Activated CD4-positive, alpha-beta T cell treated with anti-CD3 and anti-CD28 coated beads, Interleukin-2, Interleukin-4, amounts not matched to agents 100 ng/mL and 50 ng/mL, durations not matched to agents 16 hours and 8 hours (primary cell): ENCODE results near the gene DUSP3.

ENCODE experiments used
- DNase-seq: peaks from one replicate; pipeline ENCODE4 v3.0.0-alpha.2; 2020; ENCODE audit warnings: low spot score

Gene DUSP3

GRCh38 chr17:43732958-43733357 lies 45.8 kb downstream of the DUSP3 start:
- no peak for DNase-seq

DNA sequence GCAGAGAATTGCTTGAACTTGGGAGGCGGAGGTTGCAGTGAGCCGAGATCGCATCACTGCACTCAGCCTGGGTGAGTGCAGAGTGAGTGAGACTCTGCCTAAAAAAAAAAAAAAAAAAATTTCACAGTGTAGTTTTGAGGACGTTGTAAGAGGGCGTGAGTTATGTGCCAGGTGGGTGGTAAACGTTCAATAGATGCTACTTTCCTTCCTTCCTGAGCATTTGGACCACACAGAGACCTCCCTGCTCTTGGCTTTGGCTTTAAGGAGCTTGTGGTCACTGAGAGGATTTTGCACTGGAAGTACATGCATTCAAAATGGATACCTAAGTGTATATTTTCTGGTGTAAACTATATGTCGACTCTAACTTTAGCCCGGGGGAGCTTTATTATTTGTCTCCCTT lies 50.7 kb downstream of the DUSP3 start:
- DNase-seq = no peak

DNA sequence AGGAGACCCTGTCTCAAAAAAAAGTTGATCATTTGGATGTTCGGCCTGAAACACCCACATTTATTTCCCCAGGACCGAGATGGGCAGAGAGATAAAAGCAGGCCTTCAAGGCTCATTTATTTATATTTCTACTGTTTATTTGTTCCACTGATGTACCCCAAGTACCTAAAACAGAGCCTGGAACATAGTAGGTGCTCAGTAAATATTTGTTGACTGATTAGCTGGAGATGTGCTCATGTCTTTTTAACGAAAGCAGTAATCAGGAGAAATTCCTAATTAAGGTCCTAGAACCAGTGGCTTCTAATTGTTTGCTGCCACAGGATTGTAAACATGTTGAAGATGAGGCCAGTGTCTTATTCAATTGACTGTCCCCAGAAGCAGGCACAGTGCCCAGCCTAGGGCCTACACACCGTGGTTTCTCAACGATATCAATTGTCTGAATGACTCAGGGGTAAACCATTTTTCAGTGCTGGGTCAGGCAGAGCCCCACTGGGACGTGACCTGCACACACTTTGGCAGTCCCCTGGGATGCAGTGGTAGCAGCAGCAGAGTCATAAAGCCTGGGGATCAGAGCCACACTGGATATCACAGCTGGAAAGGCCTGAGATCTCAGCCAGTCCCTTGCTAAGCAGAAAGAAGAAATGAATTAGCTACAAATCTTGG lies 54.9 kb downstream of the DUSP3 start:
- no peak for DNase-seq

DNA sequence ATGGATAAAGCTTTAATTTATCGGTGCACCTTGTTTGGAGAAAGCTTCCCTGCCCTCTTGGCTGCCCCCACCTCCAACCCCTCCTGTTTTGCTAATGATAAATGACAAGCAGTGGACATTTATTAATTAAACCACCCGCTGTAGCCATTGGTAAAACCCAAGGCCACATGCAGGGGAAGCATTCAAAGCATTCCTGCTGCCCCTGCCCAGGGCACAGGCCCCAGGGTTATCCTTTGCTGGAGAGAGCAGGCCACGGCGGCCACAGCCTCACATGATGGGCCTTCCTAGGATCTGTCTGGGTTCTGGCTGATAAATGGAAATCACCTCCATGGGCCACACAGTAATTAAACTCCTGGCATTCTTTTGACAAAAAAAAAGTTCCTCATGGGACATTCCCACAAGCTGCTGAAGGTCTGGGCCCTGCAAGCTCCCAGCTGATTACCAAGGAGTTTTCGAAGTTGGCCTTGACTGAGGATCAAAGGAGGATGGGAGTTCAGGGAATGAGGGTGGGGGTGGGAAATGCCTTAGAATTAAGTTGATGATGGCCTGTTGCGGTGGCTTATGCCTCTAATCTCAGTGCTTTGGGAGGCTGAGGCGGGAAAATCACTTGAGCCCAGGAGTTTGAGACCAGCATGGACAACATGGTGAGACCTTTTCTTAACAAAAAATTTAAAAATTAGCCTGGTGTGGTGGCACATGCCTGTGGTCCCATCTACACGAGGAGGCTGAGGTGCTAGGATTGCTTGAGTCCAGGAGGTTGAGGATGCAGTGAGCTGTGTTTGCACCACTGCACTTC lies 55.7 kb downstream of the DUSP3 start:
- no peak for DNase-seq

DNA sequence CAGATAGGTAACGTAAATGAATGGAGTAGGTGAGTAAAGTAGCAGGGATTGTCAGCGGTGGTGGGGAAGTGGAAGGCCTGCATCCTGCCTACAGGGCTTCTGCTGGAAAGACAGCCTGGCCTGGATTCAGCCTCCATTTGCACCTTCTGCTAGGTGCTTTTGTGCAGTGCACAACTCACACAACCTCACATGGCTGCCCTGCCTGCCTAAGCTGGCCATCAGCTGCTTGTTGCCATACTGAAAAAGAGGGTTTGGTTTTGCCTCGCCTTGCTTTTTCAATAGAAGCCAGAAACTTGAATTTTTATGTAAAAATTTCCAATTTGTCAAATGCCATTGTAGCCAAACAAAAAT lies 56.5 kb downstream of the DUSP3 start:
- no peak for DNase-seq

GRCh38 chr17:43721537-43722268 lies 57.1 kb downstream of the DUSP3 start:
- no peak for DNase-seq

- peak; percentile 81 for DNase-seq
These were observed 58.3 kb downstream of the DUSP3 start for GRCh38 chr17:43720311-43721060.

DNA sequence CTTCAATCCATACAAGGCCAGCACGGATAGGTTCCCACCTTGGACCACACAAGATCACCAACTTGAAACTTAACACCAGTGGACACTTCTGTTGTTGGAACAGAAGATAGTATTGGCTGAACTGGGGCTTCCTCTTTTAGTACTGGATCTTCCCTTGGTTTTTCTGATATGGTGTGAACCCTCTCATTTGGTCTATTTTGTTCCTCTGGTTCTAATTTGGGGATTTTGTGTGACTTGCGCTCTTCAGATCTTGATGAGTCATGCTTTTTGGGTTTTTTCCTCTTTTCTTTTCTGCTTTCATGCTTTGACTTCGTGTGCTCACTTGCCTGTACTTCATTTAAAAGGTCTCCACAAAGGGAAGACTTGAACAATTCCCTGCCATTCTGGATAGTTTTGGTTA lies 59.2 kb downstream of the DUSP3 start:
- no peak for DNase-seq

GRCh38 chr17:43718544-43718943 lies 60.2 kb downstream of the DUSP3 start:
- DNase-seq = no peak

DNA sequence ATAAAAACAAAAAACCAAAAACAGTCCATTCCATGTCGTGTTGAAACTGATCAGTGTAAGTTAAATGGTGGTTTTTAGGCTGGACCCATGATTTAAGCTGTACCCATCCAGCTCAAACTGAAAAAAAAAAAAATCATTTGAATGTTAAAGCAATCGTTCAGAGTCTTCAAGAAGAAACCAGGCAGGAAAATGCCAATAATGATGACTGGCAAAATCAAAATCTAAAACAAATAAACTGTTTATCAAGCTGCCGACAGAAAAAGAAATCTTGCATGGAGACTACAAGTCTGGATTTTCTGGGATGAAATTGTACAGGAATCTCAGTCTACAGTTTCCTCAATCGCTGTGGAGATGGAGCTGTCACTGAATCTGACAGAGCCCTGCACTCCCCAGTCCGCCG lies 60.9 kb downstream of the DUSP3 start:
- no peak for DNase-seq
